HG03025 (cell line): ENCODE results near the gene ZKSCAN5.

Experiments
- ATAC-seq: cut with Tn5 transposase; IDR thresholded peaks from one replicate; pipeline ENCODE4 v1.9.1; 2021; ENCODE audit warnings: mild to moderate bottlenecking, moderate library complexity; ENCODE audit not compliant: unreplicated experiment, low FRiP score

ZKSCAN5 gene

DNA sequence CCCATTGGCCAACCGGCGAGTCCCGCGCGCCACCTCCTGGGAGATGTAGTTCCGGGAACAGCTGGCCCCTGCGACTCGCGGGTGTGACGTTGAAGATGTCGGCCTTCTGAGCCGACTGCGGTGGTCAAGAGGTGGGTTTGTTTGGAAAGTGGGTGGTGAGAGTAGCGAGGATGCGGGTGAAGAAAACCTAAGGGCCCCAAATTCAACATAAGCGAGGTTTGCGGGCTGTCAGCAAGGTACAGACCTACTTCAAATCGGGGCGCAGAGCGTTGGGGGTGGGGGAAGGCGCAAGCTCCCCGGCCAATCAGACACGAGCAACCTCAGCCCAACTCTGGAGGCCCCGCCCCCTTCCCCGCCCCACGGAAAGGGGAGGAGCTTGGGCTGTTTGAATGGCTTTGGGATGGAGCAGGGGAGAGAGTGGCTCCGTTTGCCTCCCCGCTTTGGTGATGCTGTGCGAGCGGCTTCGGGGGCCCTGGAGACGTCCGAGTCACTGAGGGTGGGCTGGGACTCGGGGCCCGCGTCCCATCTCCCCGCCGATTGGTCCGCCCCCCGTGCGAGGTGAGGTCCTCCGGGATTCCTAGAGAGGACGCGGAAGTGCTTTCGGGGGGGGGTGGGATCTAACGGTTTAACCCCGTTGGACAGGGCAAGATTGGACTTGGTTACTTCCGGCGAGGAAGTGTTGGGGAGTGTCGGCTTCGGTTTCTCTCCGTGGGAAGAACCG lies at the start of gene ZKSCAN5:
ZKSCAN5 (plus strand) TSS at position 60 of the 721 bp plus-strand sequence. CDS start 1,383 bp downstream, outside the sequence.
- peak; percentile 78 for ATAC-seq

DNA sequence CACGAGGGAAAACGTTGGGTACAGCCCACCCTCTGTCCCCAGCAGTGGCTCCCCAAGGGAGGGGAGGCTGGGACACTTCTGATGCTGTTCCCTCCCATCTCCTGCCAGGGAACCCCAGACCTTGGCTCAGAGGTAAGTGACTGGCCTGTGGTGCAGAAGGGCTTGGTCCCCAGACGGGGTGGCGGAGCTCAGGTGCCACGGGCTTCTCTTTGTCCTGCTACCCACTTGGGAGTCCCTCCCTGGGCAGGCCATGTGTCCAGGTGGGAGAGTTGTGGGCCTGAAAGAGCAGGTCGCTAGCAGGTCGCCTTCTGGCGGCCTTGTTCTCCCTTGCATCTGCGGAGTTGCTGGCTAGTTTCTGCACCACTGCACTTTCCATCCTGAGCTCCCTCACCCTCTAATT lies 48.6 kb upstream of the ZKSCAN5 start:
- ATAC-seq, result no peak

DNA sequence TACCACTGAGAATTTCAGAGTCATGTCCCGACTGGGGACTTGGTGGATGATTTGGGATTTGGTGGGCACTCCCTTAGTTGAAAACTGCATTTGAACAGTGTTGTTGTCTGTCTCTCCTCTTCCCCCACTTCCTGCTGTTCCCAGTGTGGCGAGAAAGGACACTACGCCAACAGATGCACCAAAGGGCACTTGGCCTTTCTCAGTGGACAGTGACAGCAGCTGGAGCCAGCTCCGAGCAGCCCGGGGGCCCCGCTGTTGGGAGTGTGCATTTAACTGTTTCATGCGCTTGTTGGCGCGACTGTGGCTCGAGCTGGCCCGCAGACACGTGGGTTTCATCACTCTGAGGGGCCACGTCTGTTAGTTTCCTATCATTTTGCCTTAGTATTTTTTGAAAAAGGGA lies 48.2 kb upstream of the ZKSCAN5 start:
- no peak for ATAC-seq

DNA sequence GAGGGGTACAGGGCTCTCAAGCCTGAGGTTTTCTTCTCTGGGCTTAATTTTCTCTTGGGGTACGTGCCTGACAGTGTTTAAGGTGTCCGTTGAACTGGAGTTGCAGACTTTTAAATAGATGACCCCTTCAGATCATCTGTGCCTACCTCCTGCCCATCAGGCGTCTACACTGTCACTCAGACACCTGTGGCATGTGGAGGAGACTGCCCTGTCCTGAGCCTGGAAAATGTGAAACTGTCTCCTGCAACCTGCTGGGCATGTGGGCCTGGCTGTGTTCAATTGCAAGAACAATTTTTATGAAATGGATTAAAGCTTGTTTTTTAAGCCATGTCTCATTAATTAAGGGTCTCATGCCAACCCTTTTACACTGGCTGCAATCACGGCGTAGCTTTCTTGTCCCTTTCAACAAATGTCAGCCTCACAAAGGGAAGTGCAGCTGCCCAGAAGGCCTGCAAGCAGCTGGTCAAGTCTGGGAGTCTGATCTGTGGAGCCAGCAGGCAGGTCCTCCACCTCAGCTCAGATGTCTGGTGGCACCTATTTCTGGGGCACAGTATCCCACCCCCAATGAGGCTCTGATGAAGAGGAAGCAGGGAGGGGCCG lies 47.3 kb upstream of the ZKSCAN5 start:
- no peak for ATAC-seq

DNA sequence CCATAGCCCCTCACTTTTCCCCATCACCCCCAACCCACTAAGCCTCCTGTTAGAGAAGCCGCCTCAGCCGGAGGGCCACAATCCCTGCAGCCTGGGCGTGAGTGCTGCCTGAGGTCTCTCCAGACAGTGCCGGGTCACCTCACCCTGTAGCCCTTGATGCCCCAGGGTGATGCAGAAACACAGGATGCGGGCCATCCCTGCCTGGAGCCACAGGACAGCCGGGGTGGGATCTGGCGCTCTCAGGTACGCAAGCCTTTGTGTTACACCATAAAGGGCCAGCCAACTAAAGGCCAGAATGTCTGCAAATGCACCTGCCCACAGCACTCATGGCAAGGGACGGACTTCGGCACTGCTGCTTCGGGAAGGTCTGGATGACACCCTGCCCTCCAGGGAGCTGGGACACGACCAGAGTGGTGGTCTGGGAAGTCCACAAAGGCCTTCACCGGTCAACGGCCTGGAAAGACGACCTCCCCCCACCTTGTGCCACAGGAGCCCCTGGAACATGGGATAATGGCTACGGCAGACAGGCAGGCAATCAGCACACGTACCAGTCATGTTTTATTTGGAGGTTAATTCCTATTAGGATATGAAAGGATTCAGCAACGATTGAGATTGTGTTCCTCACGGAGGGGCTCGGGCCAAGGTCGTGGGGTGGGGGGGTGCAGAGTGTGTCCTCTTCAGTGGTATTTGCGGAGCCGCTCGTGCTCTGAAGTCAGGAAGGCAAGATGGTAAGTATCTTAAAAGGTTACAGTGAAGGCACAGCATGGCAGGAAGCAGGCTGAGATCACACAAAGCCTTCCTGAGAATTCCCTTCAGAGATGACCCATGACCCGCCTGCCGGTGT lies 46.6 kb upstream of the ZKSCAN5 start:
- ATAC-seq, result no peak

DNA sequence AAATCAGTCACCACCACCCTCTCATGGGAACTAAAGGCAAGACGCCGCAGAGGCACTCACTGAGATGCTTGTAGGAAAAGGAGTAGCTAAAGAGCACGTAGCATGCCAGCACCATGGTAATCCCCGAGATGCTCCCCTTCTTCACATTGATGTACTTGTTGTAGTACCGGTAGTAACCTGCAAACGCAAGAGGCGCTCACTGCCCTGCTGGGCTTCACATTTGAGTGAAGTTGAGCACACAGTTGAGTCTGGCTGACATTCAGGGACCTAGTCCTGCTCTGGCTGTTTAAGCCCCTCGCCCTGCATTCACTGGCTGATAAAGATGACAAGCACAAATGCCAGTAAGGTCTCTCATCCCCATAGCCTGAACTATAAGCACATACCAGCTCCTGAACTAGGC lies 45.4 kb upstream of the ZKSCAN5 start:
- no peak for ATAC-seq

DNA sequence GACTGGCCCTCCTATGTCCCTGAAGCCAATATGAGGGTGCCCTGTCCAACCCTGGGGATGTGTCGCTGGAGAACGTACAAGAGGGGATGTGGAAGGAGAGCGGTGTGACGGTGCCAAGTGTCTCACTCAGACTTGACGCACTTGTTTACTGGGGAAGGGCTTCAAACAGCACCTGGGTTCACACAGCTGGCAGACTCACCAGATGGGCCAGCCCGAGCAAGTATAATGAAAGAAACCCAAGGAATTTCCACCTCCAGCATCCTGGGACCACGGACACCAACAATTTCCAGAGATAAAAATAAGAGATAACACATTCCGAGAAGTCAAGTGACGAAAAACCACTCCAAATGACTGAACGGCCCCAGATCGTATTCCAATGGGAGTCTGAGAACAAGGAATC lies 43.8 kb upstream of the ZKSCAN5 start:
- no peak for ATAC-seq

DNA sequence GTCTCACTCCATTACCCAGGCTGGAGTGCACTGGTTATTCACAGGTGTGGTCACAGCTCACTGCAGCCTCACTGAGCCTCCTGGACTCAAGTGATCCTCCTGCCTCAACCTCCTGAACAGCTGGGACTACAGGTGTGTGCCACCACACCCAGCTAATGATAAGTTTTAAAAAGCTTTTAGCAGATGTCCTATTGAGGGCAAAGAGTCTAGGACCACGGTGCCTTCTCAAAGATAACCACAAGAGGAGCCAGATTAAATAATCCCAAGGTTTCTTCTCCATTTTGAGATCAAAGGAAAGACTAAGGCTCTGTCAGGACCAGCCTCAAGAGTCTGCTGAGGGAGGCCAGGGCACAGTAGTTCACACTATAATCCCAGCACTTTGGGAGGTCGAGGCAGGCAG lies 43.2 kb upstream of the ZKSCAN5 start:
- no peak for ATAC-seq

DNA sequence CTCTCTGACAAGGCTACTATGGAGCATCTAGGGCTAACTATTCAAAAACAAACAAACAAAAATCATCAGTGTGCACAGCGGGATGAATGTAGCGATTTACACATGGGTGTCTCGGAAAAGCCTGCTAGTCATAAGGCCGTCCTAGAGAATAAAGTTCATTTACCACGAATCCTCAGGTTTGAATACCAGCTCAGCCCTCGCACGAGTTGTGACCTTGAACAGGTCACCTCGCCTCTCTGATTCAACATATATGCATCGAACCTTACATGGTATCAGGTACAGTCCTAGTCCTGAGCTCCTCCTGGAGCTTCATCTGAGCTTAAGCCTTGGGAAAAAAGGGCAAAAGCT lies 39.1 kb upstream of the ZKSCAN5 start:
- no peak for ATAC-seq

DNA sequence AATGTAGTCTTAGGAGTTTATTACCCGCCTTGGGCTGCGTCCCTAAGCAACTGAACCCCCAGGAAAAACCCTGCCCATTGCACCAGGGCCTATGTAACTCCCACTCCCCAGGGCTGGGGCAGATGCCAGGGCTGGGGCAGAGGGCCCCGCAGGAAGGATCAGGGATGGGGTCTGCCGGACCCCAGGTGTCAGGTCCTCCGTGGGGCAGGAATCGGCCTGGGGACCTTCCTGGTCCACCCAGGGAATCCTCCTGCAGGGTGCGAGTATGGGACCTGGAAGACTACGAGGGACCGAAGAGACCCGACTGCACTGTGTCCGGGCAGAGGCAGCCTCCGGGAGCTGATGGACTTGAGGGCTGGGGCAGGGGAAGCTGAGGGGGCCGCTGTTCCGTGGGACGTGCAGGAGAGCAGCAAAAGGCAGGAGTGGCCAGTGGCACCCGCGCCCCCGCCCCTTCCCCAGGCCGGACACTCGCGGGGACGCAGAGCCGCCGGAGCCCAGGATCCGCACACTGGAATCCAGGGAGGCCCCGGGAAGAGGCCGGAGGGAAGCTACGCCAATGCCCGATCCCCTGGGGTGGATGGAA lies 36.0 kb upstream of the ZKSCAN5 start:
- no peak for ATAC-seq

DNA sequence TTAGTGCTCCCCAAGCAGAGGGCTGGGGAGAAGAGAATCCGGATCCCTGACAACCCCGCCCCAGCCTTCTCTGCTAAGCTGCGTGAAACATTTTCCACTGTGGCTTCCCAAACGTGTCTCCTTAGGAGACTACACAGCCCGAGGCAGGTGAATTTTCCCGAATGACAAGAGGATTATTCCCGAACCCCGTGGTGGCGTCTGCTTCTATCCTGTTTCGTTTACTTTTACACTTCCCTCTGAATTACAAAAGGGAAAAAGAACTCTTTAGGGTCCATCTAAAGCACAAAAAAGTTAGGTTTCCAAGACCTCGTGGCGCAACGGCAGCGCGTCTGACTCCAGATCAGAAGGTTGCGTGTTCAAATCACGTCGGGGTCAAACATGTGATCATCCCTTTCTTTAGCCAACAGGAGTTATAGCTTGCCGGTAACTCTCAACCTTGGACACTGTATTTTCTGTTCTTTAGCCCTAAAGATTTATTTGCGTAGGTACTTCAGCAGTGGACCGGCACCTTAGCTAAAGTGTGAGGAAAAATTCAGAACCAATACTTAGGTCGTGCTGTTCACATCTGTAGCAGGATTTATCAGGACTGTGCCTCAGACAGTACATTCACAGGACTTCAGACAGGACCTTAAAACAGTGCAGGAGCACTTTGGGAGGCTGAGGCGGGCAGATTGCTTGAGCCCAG lies 34.9 kb upstream of the ZKSCAN5 start:
- ATAC-seq, result no peak

DNA sequence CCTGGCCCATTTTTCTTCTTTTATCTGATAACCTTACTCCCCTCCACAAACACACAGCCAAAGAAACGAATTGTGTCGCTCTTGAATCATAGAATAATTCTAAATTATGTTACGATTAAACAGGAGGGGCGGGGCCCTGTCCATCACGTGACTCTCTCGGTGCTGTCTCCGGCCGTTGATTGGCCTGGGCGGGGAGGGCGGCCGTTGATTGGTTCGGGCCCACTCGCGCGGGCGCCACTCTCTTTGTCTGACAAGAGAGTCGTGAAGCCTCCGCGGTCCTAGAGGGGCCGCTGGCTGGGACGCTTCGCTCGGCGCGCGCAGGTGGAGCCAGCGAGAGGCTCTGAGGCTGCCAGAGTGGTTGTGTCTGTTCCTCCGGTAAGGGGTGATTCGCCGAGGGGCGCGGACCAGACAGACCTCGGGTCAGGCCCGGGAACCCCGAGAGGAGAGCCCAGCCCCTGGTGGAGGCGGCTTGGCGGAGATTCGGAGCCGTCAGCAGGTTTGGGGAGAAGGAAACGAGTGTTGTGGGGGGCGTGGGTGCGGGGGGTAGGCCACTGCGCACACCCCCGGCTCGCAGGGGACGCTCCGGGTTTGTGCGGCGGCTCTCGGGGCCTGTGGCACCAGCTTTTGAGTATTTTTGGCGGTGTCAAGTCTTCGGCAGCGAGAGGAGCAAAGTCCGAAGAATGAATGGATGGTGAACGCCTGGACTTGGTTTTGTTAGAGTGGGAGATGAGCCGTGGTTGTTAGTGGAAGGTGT lies 31.7 kb upstream of the ZKSCAN5 start, which contains the start of gene ZNF789:
ZNF789 (plus strand) TSS at position 330 of the 754 bp plus-strand sequence. CDS start 3,567 bp downstream, outside the sequence.
- peak; percentile 81 for ATAC-seq

DNA sequence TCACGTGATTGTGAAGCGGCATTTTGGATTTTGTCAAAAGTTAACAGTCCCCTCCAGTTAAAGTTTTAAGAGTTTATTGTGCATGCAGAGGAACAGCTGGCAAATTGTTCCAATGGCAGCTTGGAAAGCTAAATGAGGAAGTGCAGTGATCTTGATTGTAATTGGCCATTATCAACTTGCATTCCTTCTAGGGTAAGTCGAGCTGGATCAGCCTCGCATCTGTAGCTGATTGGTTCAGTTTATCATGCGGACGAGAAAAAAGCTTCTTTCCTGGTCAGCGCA lies 31.2 kb upstream of the ZKSCAN5 start:
- ATAC-seq, result no peak

DNA sequence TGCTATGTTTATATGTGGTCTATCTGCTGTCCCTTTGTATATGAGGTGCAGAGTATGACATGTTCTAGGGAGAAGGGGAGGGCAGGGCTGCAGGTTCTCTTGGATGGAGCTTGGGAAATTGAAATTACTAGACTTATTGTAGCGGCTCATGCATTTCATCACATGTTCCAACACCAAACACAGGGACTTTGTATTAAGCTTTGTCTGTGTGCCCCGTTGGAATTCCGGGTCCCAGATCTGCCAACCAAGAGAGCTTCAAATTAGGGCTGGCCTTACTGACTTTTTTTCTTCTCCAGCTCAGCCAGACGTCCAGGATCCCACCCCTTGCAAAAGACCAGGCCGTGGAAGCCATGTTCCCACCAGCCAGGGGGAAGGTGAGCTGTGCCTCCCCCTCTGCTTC lies 28.4 kb upstream of the ZKSCAN5 start:
- ATAC-seq, result no peak

DNA sequence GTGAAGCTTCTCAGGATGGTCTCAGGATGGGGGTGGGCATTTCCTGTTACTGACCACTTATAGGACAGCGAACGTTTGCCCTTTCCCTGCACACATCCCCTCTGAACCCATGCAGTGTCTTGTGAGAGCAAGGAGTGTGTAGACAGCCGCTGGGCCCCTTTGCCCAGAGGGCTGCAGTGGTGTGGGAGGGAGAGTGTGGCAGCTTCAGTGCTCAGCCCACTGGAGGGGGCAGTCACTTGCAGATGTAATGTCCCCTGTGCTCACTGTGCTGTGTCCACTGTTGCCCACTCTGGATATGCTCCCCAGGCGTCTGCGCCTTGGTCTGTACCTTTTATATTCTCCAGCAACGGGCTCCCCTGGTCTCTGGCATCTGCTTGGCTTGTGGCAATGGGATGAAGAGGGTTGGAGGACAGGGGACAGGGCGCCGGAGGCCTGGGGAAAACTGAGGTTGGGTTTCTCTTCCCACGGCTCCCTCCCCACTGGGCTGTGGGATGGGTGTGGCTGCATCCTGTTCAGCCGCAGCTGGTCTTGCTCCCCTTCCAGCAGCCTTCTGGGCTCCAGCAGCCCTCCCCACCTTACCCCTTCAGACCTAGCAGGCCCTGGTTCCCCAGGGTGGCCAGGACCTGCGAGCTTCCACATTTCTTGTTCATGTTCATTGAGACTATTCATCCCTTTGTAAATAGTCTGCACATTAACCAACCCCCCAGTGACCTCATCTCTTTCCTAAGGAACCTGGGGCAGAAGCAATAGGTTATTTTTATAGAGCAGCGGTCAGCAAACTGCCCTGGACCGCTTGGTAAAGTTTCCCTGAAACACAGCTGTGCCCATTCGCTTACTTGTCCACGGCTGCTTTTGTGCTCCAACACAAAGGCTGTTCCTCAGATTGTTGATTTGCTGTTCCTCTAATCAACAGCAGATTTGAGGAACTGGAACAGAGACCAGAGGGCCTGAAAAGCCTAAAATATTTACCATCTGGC lies 25.7 kb upstream of the ZKSCAN5 start:
- ATAC-seq, result no peak

DNA sequence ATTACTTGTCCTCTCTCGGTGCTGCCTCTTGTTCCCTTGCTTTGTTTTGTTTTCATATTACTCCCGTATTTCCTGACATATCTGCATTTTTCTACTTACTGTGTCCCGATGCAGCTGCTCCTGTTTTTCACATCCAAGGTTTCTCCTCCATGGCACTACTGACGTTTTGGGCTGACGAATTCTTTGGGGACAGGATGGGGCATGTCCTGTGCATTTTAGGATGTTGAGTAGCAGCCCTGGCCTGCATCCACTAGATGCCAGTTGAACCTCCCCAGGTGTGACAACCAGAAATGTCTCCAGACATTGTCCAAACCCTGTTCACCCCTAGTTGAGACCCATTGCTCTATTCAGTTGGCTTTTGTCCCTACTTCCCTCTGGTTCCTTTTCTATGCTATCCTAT lies 19.4 kb upstream of the ZKSCAN5 start:
- ATAC-seq, result no peak

DNA sequence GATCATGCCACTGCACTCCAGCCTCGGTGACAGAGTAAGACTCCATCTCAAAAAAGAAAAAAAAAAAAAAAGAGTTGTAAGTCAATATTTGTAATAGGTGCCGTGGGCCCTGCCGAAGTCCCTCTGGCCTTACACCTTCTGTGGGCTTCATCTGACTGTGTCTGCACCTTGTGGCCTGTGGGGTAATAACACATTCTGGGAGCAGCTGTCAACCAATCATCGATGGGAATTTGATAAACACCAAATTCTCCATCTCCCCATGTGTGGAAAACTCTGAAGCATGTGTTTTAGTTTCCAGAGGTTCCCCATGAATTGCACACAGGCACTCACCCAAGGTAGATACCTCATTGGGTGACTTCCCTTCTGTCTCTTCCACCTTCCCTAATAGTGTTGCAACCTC lies 15.2 kb upstream of the ZKSCAN5 start:
- ATAC-seq, result no peak

DNA sequence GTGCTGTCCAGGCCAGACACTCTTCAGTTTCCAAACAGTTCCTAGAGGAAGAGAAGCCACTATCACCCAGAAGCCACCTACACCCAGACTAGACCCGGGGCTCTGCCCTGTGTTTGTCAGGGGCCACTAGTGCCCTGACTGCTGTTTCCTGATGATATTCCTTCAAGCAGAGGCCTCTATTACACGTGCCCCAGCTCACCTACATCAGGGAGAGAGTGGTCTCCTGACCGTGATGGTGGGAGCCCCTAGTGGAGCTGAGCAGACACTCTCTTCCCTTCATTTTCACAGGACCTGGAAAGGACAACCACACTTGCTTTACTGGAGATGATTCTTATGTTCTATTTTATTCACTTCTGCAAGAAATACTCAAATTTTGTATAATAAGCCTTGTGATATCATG lies 13.6 kb upstream of the ZKSCAN5 start:
- ATAC-seq, result no peak

DNA sequence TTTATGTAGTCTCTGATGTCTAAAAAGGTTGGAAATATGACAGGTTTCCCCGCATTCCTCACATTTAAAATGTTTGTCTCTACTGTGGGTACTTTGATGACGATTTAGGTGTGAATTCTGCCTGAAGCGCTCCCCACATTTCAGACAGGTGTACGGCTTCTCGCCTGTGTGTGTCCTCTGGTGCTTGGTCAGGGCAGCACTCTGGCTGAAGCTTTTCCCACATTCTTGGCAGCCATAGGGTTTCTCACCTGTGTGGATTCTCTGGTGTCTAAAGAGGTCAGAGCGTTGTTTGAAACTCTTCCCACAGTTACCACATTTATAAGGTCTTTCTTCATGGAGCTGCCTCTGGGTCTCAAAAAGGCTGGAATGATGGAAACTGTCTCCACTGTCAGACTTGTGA lies 10.6 kb upstream of the ZKSCAN5 start:
- ATAC-seq, result no peak
